Activated T-cell treated with anti-CD3 and anti-CD28 coated beads for 1 hour (primary cell): Measurements from ENCODE around the gene TMC1.

Experiments
- DNase-seq: peaks from one replicate; pipeline ENCODE4 v3.0.0-alpha.2; 2020; ENCODE audit warnings: low read depth

Gene TMC1

GRCh38 chr9:72576087-72576486 is 54.7 kb downstream of the TMC1 start:
- DNase-seq: no peak

- DNase-seq: no peak
These were observed 55.9 kb downstream of the TMC1 start for GRCh38 chr9:72577212-72577753.

DNA sequence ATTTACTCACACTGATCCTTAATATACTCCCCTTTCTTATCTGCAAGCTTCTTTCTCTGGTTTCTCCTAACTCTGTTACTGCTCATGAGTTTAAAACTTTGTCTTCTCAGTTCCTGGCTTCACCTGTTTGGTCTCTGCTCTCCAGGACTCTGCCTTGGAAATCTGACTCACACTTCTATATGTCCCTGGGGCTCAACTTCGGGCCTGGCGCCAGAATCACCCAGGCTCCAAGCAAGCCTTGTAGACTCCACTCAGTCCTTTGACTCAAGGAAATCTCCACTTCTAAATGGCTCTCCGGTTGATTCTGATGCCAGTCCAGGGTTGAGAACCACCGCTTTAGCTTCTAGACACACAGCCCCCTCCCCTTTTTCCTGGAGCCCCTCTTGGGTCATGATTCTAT is 57.8 kb downstream of the TMC1 start:
- DNase-seq: no peak

- no peak for DNase-seq
These were observed 58.6 kb downstream of the TMC1 start for GRCh38 chr9:72579880-72580550.

- DNase-seq: no peak
These were observed 60.3 kb downstream of the TMC1 start for GRCh38 chr9:72581694-72582093.

DNA sequence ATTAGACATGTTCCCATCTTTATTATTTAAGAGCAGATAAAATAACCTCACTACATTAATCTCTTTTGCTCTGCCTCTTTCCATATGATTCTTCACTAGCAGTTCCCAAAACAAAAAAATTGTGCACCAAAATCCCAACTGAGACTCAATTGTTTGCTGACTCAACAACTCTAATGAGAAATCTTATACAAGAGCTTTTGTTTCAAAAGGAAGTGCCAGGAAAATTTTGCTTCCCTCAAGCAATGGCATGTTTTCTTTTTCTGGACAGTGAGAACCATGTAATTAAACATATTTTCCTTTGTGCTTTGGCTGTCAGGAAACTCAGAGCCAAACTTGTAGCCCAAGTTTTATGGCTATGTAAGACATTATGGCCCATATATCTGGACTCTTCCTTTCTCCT is 62.0 kb downstream of the TMC1 start:
- DNase-seq: no peak

DNA sequence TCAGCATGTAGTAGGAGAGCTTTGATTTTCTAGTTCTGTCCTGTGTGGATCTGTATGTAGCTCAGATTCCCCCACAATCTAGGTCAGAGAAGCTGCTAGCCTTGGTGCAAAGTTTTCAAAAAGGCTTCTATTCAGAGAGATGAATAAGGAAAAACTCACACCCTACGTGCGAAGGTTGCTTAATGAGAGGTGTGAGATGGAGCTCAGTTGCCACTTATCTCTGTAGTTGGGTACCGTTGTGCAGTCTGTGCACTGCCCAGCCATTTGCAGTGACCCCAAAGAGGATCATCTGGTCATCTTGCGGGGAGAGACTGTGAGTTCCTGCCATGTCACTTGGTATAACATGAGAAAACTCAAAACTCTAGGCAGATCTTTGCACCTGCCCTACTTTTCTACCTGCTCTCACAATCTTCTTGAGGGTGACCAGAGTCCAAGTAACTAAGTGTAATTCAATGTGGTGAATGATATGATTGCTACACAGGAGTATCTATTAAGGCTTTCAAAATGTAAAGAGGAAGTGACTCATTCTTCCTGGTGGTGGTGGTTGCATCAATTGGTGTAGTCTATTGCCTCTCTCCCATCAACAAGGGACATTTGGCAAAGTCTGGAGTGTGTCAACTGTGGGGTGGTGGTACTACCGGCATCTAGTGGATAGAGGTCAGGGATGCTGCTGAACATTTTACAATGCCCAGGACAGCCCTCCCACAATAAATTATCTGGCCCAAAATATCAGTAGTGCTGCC is 65.2 kb downstream of the TMC1 start:
- DNase-seq: no peak

GRCh38 chr9:72588336-72588735 is 66.9 kb downstream of the TMC1 start:
- DNase-seq: no peak

- no peak for DNase-seq
These were observed 68.5 kb downstream of the TMC1 start for GRCh38 chr9:72589667-72590521.

GRCh38 chr9:72590824-72591223 is 69.4 kb downstream of the TMC1 start:
- no peak for DNase-seq

GRCh38 chr9:72592502-72593403 is 71.3 kb downstream of the TMC1 start:
- no peak for DNase-seq

GRCh38 chr9:72596451-72597180 is 75.2 kb downstream of the TMC1 start:
- no peak for DNase-seq

DNA sequence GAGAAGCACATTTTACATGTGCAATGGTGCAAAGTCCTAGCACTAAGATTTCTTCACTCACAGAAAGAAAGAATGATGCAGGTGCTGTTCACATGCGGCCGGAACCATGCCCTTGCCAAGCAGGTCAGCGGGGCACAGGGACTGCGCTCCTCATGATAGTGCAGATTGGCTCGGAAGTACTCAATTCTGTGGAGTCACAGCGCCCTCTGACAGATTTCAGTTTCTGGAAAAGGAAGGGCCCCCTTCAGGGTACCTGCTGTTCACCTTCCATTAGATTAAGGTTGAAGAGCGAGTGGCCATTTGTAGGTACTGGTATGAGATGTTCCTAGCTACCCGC is 75.7 kb downstream of the TMC1 start:
- DNase-seq: no peak

GRCh38 chr9:72597601-72598000 is 76.2 kb downstream of the TMC1 start:
- DNase-seq: no peak

DNA sequence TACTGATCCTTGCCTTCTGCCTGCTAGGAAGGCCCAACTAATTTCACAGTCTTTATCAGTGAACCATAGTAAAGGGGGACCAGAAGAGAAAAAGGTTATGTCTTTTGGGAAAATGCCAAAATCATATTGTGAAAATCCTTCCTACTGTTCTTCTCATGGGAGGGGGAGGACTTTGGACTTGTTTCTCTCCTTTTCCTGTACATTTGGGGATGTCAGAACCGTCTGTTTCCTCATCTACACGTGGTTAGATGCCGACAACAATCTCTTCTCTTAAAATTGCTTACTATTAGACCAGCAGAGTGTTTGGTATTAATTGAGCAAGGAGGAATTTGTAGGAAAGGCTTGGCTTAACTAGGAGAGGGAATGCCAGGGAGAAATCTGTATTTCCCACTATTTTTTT is 77.2 kb downstream of the TMC1 start:
- DNase-seq: no peak

DNA sequence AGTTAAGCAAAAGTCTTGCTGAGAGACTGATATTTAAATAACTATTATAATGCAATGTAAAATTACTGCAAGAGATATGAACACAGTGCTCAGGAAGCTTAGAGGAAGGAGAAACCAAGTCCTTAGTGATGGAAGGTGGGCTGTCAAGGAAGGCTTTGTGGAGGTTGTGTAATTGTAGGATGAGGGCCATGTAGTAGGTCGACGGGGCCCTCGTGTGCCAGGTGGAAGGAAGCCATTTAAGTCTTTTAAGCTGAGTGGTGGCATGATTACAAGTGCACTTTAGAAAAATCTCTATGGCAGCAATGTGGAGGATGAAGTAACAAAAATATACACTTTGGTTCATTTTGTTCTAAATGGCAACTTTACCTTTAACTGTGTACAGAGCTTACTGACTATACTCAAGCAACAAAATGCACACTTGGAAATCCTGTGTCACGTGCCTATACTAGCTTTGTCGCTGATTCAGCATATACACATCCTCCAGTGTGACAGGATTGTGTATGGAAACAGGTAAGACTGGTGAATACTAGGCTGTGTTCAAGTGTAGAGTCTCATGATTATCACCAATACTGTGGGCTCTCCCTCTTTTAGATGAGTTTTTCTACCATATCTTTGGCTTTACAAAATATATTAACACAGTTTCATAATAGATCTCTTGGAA is 78.6 kb downstream of the TMC1 start:
- no peak for DNase-seq

- DNase-seq: no peak
These were observed 79.3 kb downstream of the TMC1 start for GRCh38 chr9:72600671-72601070.

DNA sequence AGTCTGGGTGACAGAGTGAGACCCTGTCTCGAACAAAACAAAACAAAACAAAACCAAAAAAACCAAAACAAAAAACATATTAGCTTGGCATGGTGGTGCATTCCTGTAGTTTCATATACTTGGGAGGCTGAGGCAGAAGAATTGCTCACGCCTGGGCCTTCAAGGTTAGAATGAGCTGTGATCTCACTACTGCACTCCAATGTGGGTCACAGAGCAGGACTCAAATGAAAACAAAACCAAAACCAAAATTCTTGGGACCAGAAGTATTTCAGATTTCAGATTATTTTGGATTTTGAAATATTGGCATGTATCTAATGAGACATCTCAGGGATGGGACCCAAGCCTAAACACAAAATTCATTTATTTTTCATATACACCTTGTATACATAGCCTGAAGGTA is 80.2 kb downstream of the TMC1 start:
- no peak for DNase-seq

DNA sequence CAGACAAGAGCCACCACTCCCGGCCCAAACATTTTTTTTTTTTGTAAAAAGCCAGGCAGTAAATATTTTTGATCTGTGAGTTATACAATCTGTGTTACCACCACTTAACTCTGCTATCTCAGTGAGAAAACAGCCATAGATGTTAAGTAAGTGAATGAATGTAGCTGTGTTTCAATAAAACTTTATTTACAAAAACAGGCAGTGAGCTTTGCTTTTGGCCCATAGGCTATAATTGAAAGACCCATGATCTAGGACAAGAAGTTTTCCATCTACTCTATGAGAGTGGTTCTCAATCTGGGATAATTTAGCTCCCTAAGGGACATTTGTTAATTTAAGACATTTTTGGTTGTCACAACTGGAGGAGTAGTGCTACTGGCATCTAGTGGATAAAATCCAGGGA is 91.0 kb downstream of the TMC1 start:
- DNase-seq: no peak

- DNase-seq: no peak
These were observed 92.7 kb downstream of the TMC1 start for GRCh38 chr9:72614067-72614466.

- no peak for DNase-seq
These were observed 94.5 kb downstream of the TMC1 start for GRCh38 chr9:72615931-72616330.
